Mucosa of stomach (tissue), 1 donor: Measurements from ENCODE around the gene STARD7.

Experiments used
- H3K27me3 ChIP-seq: one replicate; pipeline ENCODE4 v1.7.0; 2013; ENCODE audit warnings: mild to moderate bottlenecking, low read length; ENCODE audit not compliant: control insufficient read depth, insufficient read depth
- H3K36me3 ChIP-seq: one replicate; pipeline ENCODE4 v1.7.0; 2013; ENCODE audit warnings: low read length; ENCODE audit not compliant: control insufficient read depth, insufficient read depth
- H3K4me1 ChIP-seq: one replicate; pipeline ENCODE4 v1.7.0; 2013; ENCODE audit warnings: mild to moderate bottlenecking, low read length; ENCODE audit not compliant: control insufficient read depth, insufficient read depth
- H3K4me3 ChIP-seq: one replicate; pipeline ENCODE4 v1.7.0; 2013; ENCODE audit warnings: low read length
- H3K9ac ChIP-seq: one replicate; pipeline ENCODE4 v1.7.0; 2013; ENCODE audit warnings: mild to moderate bottlenecking, low read length, moderate library complexity
- H3K9me3 ChIP-seq: one replicate; pipeline ENCODE4 v1.7.0; 2013; ENCODE audit warnings: mild to moderate bottlenecking, low read length, moderate library complexity; ENCODE audit not compliant: control insufficient read depth
- donor health status: Pancreatic carcinoma.

The STARD7 gene

GRCh38 chr2:96204836-96205624 lies 3.6 kb downstream of the STARD7 start:
- Histone ChIP-seq H3K36me3 (no peaks in the 10 kb centered on the region), H3K9me3 (no peaks in the 10 kb centered on the region), H3K4me1 (peaks cover 48% of the 10 kb centered on the region), H3K4me3 (no peak overlapping the region), H3K27me3 (no peaks in the 10 kb centered on the region), H3K9ac (no peak overlapping the region)

DNA sequence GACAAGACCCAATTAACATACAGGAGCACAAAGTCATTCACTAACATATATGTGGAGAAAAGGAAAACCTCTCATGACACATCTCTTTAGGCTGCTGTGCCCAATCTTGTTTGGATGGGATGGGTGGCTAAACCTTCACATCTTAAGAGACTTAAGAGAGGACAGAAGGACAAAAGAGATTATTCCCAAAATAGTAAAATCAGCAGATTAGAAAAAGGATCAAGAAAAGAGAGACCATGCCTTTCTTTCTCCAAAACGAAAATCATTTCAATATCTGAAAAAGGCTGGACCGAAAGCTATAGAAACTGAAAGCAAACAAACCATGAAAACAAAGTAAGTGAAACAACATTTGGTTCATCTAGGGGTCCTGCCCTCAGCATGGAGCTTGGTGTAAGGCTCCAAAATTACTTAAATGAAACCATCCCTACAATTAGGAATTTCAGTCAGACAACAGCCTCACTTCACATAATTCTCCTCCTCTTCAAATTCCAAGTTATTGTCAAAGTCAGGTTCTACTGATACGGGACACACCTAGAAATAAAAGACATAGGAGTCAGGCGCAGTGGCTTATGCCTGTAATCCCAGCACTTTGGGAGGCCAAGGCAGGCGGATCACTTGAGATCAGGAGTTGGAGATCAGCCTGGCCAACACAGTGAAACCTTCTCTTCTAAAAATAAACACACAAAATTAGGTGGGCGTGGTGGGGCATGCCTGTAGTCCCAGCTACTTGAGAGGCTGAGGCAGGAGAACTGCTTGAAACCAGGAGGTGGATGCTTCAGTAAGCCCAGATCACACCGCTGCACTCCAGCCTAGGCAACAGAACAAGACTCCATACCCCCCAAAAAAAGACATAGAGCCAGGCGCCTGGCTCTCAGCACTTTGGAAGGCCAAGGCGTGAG lies 5.2 kb downstream of the STARD7 start:
- Histone ChIP-seq H3K9me3 (no peaks in the 10 kb centered on the region), H3K9ac (peak overlapping the region; percentile 26), H3K27me3 (no peaks in the 10 kb centered on the region), H3K4me3 (no peak overlapping the region), H3K4me1 (peaks cover 42% of the 10 kb centered on the region), H3K36me3 (no peaks in the 10 kb centered on the region)

DNA sequence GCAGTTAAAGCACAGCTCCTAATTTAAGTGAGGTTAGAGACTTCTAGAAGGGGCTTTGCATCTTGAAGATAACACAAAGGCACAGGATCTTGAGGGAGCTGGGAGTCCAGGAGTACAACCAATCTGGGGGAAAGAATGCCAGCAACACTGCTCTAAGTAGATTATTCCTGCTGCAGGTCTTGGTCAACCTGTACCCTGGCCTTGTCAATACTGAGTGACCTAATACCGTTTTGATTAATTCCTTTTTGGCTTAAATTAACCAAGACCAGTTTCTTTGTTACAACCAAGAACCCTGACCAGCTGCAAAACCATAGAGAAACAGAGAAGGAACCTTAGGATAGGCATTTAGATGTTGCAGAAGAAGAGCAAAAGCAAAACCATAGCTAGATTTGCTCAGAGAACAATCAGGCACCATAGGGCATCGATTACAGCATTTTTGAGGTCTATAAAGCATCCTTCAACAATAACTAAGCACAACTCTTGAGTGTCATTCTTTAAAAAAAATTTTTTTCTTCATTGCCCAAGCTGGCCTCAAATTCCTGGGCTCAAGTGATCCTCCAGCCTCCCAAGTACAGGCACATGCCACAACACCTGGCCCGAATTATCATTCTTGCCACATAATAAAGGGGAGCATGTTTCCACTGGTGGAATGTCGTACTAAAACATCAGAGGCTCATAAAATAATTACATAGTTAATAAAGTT lies 6.3 kb downstream of the STARD7 start:
- no peak overlapping the region for H3K4me3 ChIP-seq
- no peaks in the 10 kb centered on the region for H3K27me3 ChIP-seq
- H3K9ac ChIP-seq, result no peak overlapping the region
- H3K9me3 ChIP-seq, result no peaks in the 10 kb centered on the region
- no peaks in the 10 kb centered on the region for H3K36me3 ChIP-seq
- peaks cover 40% of the 10 kb centered on the region for H3K4me1 ChIP-seq

DNA sequence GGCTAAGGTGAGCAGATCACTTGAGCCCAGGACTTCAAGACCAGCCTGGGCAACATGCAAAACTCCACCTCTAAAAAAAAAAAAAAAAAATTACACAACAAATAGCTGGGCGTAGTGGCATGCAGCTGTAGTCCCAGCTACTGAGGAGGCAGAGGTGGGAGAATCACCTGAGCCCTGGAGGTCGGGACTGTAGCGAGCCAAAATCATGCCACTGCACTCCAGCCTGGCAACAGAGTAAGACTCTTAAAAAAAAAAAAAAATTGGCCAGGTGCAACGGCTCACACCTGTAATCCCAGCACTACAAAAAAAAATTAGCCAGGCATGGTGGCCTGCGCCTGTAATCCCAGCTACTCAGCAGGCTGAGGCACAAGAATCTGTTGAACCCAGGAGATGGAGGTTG lies 7.3 kb downstream of the STARD7 start:
- Histone ChIP-seq H3K36me3 (no peaks in the 10 kb centered on the region), H3K4me1 (peaks cover 34% of the 10 kb centered on the region), H3K27me3 (no peaks in the 10 kb centered on the region), H3K4me3 (no peak overlapping the region), H3K9me3 (no peaks in the 10 kb centered on the region), H3K9ac (no peak overlapping the region)

DNA sequence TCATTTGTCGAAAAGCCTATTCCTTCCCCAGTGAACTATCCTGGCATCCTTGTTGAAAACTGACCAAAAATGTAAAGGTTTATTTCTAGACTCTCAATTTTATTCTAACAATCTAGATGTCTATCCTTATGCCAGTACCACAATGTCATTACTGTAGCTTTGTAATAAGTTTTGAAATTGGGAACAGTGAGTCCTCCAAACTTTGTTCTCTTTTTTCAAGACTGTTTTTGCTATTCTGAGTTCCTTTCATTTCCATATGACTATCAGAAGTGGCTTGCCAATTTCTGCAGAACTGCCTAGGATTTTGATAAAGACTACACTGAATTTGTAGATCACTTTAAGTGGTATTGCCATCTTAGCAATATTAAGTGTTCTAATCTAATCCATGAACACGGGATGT lies 9.7 kb downstream of the STARD7 start:
- H3K27me3 ChIP-seq, result no peaks in the 10 kb centered on the region
- no peak overlapping the region for H3K4me3 ChIP-seq
- H3K9me3 ChIP-seq, result no peaks in the 10 kb centered on the region
- no peaks in the 10 kb centered on the region for H3K36me3 ChIP-seq
- peaks cover 35% of the 10 kb centered on the region for H3K4me1 ChIP-seq
- H3K9ac ChIP-seq, result no peak overlapping the region

DNA sequence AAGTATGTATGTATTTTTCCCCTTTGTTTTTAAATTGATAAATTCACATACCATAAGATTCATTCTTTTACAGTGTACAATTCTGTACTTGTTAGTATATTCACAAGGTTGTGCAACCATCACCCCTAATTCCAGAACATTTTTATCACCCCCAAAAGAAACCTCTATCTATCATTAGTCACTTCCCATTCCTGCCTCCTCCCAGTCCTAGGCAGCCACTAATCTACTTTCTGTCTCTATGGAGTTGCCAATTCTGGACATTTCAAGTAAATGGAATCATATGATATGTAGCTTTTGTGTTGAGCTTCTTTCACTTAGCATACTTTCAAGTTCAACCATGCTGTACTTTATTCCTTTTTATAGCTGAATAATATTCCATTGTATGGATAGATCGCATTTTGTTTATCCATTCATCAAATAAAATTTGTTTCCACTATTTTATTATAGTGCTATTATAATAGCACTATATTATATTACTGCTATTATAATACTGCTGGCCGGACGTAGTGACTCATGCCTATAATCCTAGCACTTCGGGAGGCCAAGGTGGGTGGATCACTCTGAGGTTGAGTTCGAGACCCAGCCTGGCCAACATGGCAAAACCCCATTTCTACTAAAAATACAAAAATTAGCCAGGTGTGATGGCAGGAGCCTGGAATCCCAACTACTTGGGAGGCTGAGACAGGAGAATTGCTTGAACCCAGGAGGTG lies 10.9 kb downstream of the STARD7 start:
- no peak overlapping the region for H3K9ac ChIP-seq
- H3K4me3 ChIP-seq, result no peak overlapping the region
- H3K4me1 ChIP-seq, result peaks cover 25% of the 10 kb centered on the region
- H3K9me3 ChIP-seq, result no peaks in the 10 kb centered on the region
- no peaks in the 10 kb centered on the region for H3K36me3 ChIP-seq
- H3K27me3 ChIP-seq, result no peaks in the 10 kb centered on the region

GRCh38 chr2:96195410-96196066 lies 13.1 kb downstream of the STARD7 start:
- Histone ChIP-seq H3K36me3 (no peaks in the 10 kb centered on the region), H3K27me3 (no peaks in the 10 kb centered on the region), H3K9me3 (no peaks in the 10 kb centered on the region), H3K9ac (no peak overlapping the region), H3K4me1 (peaks cover 17% of the 10 kb centered on the region), H3K4me3 (no peak overlapping the region)

DNA sequence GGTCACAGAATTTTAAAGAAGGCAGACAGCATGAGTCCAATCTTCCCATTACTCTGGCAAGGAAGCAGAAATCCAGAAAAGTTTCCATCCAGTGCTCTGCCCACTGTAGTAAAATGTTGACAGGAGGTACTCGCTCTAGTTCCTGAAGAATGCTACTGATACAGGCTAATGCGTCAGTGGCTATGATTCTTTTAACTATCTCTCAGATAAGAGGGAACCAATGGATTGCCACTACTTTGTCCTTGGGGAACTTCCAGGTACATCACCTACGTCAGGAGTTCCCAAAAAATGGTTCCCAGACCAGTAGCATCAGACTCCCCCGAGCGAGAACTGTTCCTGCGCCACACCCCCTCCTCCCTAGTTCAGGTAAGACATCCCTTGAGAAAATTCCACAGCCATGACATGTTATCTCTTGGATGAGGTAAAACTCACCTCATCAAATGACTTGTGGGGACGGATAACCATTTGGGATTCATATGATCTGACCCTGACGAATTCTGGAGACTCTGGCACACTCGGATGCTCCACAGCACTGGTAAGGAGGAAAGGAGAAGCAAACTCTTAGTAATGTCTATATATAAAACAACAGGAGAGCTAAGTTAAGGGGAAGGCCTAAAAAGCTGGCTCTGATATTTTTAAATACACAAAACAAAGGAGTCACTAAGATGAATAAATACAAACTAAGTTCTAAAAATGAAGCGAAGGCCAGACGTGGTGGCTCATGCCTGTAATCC lies 16.5 kb downstream of the STARD7 start:
- peaks cover 24% of the 10 kb centered on the region for H3K4me1 ChIP-seq

DNA sequence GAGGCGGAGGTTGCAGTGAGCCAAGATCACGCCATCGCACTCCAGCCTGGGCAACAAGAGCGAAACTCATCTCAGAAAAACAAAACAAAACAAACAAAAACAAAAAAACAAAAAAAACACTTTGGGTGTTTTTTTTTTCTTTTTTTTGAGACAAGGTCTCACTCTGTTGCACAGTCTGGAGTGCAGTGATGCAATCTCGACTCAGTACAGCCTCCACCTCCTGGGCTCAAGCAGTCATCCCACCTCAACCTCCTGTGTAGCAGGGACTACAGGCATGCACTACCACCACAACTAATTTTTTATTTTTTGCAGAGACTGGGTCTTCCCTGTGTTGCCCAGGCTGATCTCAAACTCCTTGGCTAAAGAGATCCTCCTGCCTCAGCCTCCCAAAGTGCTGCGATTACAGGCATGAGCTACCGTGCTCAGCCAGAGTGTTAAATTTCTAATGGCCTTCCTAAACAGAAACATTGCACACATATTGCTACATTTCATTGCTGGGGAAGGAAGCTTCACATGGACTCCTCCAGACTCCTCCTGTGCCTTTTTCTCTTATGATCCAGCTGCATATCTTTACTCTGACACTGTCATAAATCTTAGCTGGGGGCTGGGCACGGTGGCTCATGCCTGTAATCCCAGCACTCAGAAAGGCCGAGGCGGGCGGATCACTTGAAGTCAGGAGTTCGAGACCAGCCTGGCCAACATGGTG lies 19.7 kb downstream of the STARD7 start:
- no peak overlapping the region for H3K4me3 ChIP-seq
- peaks cover 16% of the 10 kb centered on the region for H3K4me1 ChIP-seq
- H3K27me3 ChIP-seq, result no peaks in the 10 kb centered on the region
- H3K9ac ChIP-seq, result no peak overlapping the region
- H3K36me3 ChIP-seq, result peaks cover 11% of the 10 kb centered on the region
- no peaks in the 10 kb centered on the region for H3K9me3 ChIP-seq

More for the DNA sequence above, 16.5 kb downstream of the STARD7 start:
- H3K36me3 ChIP-seq, result peaks cover 2% of the 10 kb centered on the region
- no peaks in the 10 kb centered on the region for H3K27me3 ChIP-seq
- H3K4me3 ChIP-seq, result no peak overlapping the region
- H3K9me3 ChIP-seq, result no peaks in the 10 kb centered on the region
- no peak overlapping the region for H3K9ac ChIP-seq

DNA sequence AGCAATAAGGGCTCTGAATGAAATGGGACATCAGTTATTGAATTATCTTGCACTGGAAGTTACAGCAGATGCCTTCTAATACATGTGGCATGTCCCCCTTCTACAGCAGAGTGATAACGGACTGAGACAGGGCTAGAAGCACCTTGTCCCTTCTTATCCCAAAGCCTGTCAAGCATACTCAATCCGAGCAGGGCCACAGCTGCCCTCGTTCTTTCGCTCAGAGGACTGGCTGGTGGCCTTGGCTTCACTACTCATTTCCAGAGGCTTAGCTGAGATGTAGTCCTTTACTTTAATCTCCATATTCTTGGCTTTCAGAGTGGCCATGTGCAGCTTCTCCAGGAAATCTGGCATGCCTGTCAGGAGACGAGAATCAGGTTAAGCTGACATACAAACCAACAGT lies 22.1 kb downstream of the STARD7 start:
- Histone ChIP-seq H3K4me3 (no peak overlapping the region), H3K36me3 (peaks cover 11% of the 10 kb centered on the region), H3K9ac (no peak overlapping the region), H3K4me1 (peaks cover 16% of the 10 kb centered on the region), H3K9me3 (no peaks in the 10 kb centered on the region), H3K27me3 (no peaks in the 10 kb centered on the region)
